GM19324 (cell line): Measurements from ENCODE around the gene GNPTAB.
"Not testable (repeated sequence)": the region's sequence is repeated elsewhere in the genome, so short reads cannot be mapped to it uniquely, and the experiment has no call there.

Experiments used
- ATAC-seq: cut with Tn5 transposase; IDR thresholded peaks from one replicate; pipeline ENCODE4 v1.9.1; 2021; ENCODE audit warnings: mild to moderate bottlenecking, moderate library complexity; ENCODE audit not compliant: unreplicated experiment, low FRiP score

The GNPTAB gene

DNA sequence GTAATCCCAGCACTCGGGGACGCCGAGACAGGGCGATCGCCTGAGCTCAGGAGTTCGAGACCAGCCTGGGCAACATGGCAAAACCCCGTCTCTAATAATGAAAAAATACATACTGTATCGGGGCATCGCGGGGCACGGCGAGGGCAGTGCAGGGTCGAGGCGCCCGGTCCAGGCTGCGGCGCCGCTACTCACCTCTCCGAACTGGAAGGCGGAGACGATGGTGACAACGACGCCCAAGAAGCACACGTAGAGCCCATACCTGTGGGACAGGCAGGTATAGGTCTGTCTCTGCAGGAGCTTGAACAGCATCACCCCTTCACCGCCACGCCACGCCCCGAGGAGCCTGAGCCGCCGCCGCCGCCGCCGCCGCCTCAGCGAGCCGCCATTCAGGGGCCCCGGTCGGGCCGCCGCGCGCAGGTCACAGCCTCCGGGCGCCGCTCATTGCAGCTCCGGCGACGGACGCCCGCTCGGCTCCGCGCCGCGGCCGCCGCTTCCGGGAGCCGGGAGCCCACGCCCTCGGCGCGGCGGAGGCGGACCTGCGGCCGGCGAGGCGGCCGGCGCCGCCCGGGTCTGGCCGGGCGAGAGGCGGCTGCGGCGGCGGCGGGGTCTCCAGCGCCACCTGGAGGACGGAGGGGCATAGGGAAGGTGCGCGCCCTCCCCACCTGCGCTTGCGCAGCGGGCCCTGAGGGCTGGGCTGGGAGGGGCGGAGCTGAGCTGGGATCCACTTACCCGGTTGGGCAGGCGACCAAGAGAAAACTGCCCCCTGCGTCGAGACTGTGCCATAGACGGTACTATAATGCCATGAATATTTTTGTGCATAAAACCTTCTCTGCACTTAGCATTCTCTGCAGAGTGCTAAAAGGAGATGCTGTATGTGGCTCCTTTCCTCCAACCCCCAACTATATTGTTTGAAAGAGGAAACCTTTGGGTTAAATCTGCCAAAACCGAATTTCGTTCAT lies at the start of gene GNPTAB:
GNPTAB (minus strand) TSS at position 593 of the 959 bp plus-strand sequence; CDS start at position 309, 284 bp downstream.
- peak; percentile 94 for ATAC-seq

DNA sequence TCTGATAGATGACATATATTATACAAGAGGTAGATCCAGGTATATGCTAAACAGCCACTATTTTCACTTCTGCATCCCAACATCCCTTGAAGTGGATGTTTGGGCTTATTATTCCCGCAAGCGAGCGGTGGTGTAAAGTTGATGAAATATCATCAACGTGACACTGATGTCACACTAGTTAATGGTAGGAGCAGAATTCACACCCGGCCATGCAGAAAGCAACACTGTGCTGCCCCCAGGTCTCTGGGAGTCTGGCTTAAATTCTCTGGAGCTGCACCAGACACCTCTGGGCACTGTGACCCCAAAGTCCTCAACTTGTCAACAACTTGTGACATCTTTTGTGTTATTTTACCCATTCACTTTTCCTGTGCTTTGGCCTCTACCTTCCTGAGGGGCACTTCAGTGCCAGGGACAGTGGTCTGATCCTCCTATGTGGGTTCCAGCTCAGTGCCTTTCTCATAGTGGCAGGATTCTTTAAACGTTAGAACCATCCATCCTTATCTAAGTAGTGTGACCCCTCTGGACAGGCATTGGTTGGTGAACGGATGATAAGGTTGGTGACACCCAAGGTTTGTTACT lies 47.6 kb upstream of the GNPTAB start:
- peak; percentile 18 for ATAC-seq

DNA sequence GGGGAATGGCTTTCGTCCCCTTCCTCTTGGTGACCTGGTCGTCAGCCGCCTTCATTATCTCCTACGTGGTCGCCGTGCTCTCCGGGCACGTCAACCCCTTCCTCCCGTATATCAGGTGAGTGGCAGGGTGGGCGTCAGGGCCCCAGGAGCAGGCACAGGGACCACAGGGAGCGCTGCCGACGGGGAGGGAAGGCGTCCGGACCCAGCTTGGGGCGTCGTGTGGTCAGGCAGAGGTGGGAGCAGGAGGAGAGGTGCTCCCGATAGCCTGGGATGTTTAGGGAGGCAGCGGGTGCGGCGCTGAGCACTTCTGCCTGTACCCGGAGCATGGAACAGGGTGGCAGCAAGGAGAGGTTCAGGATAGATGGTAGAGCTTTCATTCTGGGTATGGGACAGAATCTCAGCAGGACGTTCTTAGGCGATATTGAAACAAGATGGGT lies 47.1 kb upstream of the GNPTAB start:
- ATAC-seq, result peak; percentile 21

DNA sequence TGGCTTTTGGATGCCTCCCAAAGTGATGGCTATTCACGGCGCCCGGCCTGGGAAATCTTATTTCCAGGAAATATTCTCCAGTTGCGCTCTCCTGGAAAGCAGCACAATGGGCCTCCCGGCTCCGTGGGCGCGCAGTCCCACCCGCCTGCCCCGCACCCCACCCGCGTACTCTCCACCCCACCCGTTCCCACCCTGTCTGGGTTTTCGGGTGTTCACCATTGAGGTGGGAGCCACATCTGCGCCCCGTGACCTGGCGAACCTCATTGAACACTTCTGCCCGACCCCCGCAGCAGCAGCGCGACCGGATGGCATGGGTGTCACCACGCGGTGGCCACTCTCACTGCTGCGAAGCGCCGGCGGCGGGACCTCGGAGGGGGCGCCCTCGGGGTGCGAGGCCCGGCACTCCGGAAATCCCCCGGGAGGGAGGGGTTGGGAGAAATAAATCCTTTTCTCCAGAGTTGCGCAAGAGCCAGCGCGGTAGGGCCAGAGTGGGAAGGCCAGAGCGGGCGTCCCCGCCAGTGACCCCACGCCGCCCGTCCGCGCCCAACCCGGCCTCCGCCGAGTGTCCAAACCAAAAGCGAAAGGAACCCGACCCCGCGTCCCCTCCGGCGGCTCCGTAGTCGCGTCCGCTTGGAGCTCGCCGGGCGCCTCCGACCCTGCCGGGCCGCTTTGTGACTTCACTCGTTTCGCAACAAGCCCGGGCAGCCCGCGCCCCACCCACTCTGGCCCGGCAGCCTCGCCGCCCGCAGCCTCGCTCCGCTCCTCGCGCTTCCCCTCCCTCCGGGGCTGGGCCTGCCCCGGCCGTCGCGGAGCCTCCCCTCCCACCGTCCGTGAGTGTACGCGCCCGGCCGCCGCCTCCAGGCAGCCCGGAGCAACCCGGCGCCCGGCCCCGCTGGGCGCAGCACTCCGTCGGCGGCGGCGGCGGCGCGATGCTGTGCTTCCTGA lies 46.4 kb upstream of the GNPTAB start, which contains the start of gene DRAM1:
DRAM1 (plus strand) TSS at position 720 of the 945 bp plus-strand sequence; CDS start at position 930, 210 bp downstream.
- ATAC-seq, result peak; percentile 86

DNA sequence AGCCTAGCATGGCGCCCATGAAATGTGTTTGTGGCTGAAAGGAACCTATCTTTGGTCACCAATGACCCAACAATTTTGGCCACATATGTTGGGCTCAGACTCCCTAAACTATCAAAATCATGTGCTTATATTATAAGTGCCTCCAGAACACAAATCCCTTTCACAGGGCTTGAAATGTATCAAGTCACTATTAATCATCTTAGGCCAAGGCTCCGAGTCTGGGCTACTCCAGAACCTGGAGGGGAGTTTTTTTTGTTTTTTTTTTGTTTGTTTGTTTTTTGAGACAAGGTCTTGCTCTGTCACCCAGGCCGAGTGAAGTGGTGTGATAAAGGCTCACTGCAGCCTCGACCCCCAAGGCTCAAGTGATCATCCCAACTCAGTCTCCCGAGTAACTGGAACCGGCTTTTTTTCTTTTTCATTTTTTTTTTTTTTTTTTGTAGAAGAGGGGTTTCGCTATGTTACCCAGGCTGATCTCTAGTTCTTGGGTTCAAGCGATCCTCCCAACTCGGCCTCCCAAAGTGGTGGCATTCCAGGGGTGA lies 45.6 kb upstream of the GNPTAB start:
- ATAC-seq, result no peak

DNA sequence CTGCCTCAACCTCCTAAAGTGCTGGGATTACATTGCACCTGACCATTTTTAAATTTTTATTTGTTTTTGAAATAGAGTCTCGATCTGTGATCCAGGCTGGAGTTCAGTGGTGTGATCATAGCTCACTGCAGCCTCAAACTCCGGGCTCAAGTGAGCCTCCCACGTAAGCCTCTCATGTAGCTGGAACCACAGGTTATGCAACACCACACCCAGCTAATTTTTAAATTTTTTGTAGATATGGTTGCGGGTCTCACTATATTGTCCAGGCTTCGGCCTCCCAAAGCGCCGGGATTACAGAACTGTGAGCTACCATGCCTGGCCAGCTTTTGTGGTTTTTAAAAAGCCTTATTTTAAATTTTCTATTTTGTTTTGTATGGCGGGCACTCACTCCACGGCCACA lies 44.4 kb upstream of the GNPTAB start:
- ATAC-seq, result no peak

DNA sequence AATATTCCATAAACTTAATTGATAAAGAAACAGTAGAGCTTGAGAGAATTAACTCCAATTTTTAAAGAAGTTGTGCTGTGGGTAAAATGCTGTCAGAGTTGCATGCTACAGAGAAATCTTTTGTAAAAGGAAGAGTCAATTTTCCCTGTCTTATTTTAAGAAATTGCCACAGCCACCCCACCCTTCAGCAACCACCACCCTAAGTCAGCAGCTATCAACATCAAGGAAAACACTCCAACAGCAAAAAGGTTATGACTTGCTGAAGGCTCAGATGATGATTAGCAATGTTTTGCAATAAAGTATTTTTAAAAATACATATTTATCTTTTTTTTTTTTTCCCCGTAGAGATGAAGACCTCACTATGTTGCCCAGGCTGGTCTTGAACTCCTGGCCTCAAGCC lies 40.2 kb upstream of the GNPTAB start:
- ATAC-seq, result no peak

DNA sequence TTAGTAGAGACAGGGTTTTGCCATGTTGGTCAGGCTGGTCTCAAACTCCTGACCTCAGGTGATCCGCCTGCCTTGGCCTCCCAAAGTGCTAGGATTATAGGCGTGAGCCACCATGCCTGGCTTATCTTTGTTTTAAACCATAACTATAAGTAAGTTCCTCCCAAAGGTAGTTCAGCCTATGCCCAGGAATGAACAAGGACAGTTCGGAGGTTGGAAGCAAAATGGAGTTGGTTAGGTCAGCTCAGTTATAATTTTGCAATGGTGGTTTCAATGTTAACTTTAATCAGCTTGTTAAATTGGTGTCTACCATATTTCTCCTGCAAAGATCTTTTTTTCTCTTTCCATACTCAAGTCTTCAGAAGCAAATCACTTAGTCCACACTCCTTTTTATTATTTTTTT lies 36.9 kb upstream of the GNPTAB start:
- ATAC-seq, result not testable (repeated sequence)

DNA sequence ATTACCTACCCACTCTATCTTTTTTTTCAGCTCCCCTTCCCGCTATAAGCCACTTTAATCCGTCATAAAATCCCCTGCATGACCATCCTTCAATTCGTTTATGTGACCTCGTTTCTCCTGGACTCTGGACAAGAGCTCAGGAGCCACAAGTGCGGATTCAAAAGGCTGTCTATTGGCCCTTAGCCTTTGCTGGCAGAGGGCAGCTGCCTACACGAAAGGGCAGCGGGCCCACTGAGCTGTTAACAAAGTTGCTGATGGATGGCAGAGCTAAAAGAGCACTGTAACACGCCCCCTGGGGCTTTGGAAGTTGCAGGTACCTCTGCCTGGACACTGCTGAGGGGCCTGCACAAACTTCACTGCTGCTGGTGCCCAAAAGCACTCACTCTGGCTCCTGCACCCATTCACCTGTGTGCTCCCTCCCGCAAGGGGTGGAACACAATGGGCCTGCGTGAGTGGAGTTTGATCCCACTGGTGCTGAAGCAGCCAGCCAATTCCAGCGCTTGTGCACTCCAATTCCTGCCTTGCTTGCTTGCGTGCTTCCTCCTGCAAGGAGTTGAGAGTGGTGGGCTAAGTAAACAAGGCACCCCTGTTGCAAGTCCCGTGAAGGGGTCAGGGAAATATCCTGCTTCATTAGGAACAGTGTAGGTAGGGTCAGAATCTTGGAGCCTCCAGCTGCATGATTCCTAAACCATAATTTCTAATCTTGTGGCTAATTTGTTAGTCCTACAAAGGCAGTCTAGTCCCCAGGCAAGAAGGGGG lies 36.0 kb upstream of the GNPTAB start:
- no peak for ATAC-seq

DNA sequence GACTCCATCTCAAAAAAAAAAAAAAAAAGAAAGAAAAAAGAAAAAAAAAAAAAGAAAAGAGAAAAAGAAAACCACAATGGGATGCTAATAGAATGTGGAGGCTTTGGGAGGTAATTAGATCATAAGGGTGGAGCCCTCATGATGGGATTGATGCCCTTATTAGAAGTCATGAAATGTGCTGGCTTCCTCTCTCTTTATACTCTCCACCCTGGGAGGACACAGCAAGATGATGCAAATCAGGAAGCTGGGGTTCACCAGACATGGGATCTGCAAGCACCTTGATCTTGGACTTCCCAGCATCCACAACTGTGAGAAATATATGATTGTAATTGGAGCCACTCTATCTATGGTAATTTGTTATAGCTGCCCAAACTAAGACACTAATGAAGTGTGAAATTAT lies 33.2 kb upstream of the GNPTAB start:
- ATAC-seq, result no peak

DNA sequence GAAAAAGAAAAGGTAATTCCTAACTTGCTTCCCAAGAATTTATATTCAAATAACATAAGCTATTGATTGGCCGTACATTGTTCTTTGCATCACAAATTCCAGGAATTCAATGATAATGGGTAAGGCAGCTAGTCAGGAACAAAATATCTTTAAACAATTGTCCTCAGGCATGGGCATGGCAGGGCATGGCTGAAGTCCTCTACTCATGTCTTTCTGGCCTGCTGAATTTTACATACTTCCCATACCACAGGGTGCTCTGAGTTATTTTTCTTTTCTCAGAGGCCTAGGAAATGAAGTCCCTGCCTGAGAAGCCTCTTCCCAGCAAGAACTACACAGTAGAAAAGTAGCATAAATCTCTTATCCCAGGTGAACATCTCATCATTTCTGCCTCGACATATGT lies 31.5 kb upstream of the GNPTAB start:
- no peak for ATAC-seq

DNA sequence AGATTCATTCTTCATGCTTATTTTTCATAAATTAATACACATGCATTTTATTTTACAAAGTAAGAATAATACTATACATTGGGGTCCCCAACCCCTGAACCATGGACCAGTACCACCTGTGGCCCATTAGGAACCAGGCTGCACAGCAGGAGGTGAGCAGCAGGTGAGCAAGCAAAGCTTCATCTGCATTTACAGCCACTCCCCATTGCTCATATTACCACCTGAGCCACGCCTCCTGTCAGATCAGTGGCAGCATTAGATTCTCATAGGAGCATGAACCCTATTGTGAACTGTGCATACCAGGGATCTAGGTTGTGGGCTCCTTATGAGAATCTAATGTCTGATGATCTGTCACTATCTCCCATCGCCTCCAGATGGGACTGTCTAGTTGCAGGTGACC lies 30.9 kb upstream of the GNPTAB start:
- ATAC-seq, result not testable (repeated sequence)

DNA sequence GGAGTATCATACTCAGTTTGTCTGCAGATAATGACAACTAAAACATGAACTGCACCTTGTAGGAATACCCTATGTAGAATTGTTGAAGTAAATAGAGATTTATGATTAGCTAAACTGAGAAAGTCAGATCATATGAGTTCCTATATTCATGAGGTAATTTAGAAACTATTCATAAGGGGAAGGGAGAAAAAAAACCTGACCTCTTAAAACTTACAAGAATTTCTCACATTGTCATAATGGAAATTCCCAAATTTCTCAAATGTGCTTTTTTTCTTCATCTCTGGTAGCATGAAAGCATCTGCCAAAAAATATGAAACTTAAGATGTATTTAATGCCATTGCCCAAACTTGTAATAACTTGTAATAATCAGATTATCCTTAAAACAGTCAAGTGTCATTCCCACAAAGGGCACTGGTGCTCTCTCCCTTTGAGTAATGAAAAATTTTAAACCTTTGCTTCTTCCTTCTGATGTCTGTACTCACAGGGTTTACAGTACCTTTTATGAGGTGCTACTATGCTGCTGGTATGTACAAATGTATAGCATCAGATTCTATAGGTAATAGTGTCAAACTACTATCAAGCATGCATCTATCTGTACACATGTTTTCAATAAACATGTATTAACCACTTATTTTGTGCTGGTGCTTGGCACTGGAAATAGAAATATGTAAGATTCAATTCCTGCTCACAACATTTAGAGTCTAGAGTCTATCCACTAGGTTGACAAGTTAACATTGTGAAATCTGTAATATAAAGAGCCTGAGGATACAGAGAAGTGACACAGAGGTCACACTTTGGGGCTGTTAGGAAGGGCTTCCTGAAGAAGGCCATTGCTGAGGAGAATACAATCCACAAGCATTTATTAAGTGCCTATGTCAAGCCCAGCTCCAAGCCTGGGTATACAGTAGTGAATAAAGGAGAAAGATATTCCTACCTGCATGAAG lies 29.2 kb upstream of the GNPTAB start:
- ATAC-seq, result no peak

DNA sequence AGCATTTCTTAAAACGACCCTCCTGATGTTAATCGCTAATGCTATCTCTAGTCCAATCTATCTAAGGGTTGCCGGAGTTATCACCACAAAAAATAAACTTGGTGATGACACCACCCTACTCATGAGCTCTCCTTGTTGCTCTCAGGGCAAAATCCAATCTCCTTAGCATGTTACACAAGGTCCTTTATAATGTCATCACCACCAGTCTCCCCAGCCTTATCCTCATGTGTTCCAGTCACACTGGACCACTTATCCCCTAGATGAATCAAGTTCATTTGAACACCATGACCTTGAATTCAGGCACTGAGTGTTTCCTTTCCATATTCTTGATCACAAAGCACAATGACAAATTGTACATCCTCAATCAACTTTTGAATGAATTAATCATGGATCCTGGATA lies 27.6 kb upstream of the GNPTAB start:
- no peak for ATAC-seq

DNA sequence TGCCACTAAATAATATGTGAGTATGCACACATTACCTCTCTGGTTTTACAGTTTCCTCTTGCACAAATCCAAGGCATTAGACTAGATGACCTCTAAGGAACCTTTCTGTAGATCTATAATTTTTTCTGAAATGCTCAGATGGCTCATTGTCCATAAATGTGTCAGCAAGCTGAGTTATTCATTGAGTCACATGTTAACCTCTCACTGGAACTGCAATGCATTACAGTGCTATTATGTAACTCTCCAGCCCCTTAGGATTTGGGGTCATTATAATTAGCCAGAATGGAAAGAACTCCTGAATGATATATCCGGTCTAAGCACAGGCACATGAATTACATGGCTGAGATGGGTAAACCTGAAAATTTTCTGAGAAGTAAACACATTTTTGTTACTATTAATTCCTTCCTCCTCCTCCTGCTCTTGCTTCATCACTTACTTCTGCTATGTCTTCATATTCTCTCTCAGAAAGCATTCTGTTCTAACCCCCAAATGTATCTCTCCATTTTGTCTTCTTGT lies 26.3 kb upstream of the GNPTAB start:
- ATAC-seq, result no peak

DNA sequence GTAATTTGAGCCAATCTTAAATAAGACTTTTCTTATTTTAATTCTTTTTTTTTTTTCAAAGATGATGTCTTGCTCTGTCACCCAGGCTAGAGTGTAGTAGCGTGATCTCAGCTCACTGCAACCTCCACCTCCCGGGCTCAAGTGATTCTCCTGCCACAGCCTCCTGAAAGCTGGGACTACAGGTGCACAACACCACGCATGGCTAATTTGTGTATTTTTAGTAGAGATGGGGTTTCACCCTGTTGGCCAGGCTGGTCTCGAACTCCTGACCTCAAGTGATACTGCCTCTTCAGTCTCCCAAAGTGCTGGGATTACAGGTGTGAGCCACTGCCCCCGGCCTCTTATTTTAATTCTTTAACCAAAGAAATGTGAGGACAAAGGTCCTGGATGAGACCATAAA lies 25.9 kb upstream of the GNPTAB start:
- ATAC-seq, result not testable (repeated sequence)

DNA sequence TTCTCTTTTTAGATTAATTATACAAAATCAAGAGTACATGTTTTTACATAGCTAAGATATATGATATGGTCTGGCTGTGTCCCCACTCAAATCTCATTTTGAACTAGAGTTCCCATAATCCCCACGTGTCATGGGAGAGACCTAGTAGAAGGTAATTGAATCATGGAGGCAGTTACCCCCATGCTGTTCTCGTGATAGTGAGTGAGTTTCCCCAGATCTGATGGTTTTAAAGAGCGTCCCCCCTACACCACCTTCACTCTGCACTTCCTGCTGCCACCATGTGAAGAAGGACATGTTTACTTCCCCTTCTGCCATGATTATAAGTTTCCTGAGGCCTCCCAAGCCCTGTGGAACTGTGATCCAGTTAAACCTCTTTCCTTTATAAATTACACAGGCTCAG lies 25.2 kb upstream of the GNPTAB start:
- no peak for ATAC-seq

DNA sequence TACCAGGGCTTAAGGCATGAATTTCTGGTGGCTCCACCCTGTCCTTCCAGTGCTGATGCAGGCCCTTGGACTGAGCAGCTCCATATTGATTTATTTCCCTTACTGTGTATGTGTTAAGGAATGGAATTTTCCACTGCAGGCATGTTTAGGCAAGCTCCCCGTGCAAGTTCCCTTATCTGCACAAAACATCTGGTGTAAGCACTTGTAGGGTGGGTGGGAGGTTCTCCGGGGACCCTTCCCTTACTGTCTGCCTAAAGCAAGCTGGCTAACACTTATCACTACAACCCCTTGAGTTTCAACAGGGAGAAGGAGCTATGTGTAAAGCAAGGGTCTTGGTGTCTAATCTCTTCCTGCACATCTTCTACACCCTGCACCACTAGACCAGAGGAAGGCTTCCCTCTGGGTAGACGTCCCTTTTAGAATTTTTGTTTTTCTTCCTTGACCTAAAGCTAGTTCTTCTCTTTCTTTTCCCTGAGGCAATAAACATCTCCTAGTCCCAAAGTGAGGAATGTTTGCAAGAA lies 24.7 kb upstream of the GNPTAB start:
- no peak for ATAC-seq
